GM23248 (cell line): ENCODE data around the gene KLF15. TPM values are rescaled to one million over a fixed set of nuclear protein-coding genes. Genes with fewer than 3 reads are reported as not detected.

ENCODE experiments used
- DNase-seq: peaks from one replicate; pipeline ENCODE4 v3.0.0-alpha.2; 2015
- H2AFZ ChIP-seq: fragments of 200-600 bp; sonication (generic); 2 replicates; pipeline ENCODE4 v1.6.1; 2016; ENCODE audit warnings: antibody characterized with exemption
- H3F3A ChIP-seq: fragments of 200-600 bp; sonication (generic); 2 replicates; pipeline ENCODE4 v1.6.1; 2016; ENCODE audit warnings: mild to moderate bottlenecking, antibody characterized with exemption, mixed run types; ENCODE audit not compliant: insufficient read depth
- H3K27ac ChIP-seq: fragments of 200-600 bp; sonication (generic); 2 replicates; pipeline ENCODE4 v1.5.1; 2016; ENCODE audit warnings: mild to moderate bottlenecking
- H3K27me3 ChIP-seq: fragments of 200-600 bp; sonication (generic); replicated peaks from 2 replicates; pipeline ENCODE4 v1.6.1; 2016; ENCODE audit warnings: mild to moderate bottlenecking; ENCODE audit not compliant: insufficient read depth
- H3K36me3 ChIP-seq: fragments of 200-600 bp; sonication (generic); 2 replicates; pipeline ENCODE4 v1.6.1; 2016; ENCODE audit warnings: low read depth, mild to moderate bottlenecking
- H3K4me1 ChIP-seq: fragments of 200-600 bp; sonication (generic); 2 replicates; pipeline ENCODE4 v1.6.1; 2016; ENCODE audit warnings: mild to moderate bottlenecking; ENCODE audit not compliant: insufficient read depth
- H3K4me2 ChIP-seq: fragments of 200-600 bp; sonication (generic); one replicate; pipeline ENCODE4 v1.6.1; 2016; ENCODE audit warnings: mild to moderate bottlenecking; ENCODE audit not compliant: unreplicated experiment
- H3K4me3 ChIP-seq: fragments of 200-600 bp; sonication (generic); 2 replicates; pipeline ENCODE4 v1.5.1; 2016; ENCODE audit warnings: mild to moderate bottlenecking
- H3K79me2 ChIP-seq: fragments of 200-600 bp; sonication (generic); 2 replicates; pipeline ENCODE4 v1.6.1; 2016; ENCODE audit warnings: mild to moderate bottlenecking; ENCODE audit not compliant: insufficient read depth
- H3K9ac ChIP-seq: fragments of 200-600 bp; sonication (generic); 2 replicates; pipeline ENCODE4 v1.6.1; 2016; ENCODE audit warnings: mild to moderate bottlenecking
- H3K9me2 ChIP-seq: fragments of 200-600 bp; sonication (generic); 2 replicates; pipeline ENCODE4 v1.6.1; 2016; ENCODE audit warnings: mixed run types, mild to moderate bottlenecking, moderate library complexity; ENCODE audit not compliant: insufficient read depth
- H3K9me3 ChIP-seq: fragments of 200-600 bp; sonication (generic); one replicate; pipeline ENCODE4 v1.6.1; 2017; ENCODE audit warnings: low read depth
- H4K20me1 ChIP-seq: fragments of 200-600 bp; sonication (generic); 2 replicates; pipeline ENCODE4 v1.6.0; 2016; ENCODE audit not compliant: insufficient read depth
- EZH2 ChIP-seq: fragments of 200-600 bp; sonication (generic); IDR thresholded peaks from 2 replicates; pipeline ENCODE4 v1.6.1; 2018; ENCODE audit warnings: antibody characterized with exemption, mild to moderate bottlenecking; ENCODE audit not compliant: insufficient read depth, poor library complexity, severe bottlenecking
- EZH2phosphoT487 ChIP-seq: fragments of 200-600 bp; sonication (generic); IDR thresholded peaks from 2 replicates; pipeline ENCODE4 v1.6.1; 2018; ENCODE audit warnings: antibody characterized with exemption, moderate library complexity, mild to moderate bottlenecking, low read depth; ENCODE audit not compliant: insufficient read depth
- WGBS, 2 experiments: methylation state at CpG; one replicate each; pipeline ENCODE4 v1.1.6; 2015 to 2017; ENCODE audit warnings: low lambda C conversion rate in 2 of 2, low coverage in 1 of 2; ENCODE audit errors: missing lambda C conversion rate in 2 of 2; 5-methylcytosine and 5-hydroxymethylcytosine counted together
- in situ Hi-C: fragments of 300-500 bp; cut with MboI; formaldehyde crosslinking; loops from 2 replicates; pipeline ENCODE4 v1.15.0; 2020
- polyA plus RNA-seq: library from polyadenylated mRNA; unstranded; fragments of >200 nt; fragmentation: Nextera tagmentation; extraction: Ambion mirVana; gene quantifications from 2 replicates; pipeline ENCODE4 v1.2.1, GENCODE V29; 2016
- total RNA-seq: library from RNA; depleted of rRNA; stranded (reverse); fragments of >200 nt; shearing (Covaris generic); gene quantifications from 2 replicates; pipeline ENCODE4 v1.2.3, GENCODE V29; 2014

Gene KLF15
- total and polyA plus RNA-seq, 2 experiments from 2014 or later = 0.14 to 0.54 TPM

DNA sequence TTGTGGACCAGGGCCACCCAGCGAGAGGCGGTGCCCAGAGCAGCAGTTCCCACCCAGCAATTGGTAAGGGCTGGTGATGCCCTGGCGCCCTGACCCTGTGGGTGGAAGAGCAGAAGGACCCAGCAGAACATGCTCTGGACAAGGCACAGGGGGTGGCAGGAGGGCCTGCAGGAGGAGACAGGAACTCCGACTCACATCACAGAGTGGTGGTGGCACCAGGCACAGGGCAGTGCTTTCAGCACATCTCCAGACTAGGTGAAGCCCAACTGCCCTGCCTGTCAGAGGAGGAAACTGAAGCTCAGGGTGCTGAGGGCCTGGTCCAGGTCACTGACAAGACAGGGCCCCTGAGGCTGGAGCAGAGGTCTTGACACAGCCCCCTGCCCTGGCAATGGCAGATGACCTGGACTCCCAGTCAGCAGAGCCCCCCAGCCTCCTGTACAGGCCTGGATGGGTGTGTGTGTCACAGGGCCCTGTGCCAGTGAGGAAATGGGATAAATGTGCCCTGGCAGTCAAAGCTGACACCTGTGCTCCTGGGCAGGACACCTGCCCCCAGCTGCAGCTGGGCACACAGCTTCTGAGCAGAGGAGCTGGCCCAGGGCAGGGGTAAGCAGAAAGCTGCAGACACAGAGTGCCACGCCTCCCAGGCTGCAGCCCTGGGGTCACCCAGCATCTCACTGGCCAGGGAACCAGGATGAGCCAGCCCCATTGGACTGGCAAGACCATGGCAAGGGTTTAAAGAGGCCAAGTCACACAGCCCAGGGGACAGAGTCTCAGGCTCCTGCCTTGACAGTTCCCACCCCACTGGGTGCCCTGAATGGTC is 11.4 kb downstream of the KLF15 start:
- in situ Hi-C loops = no loop called here
- WGBS, 2 experiments = 67 to 70% methylated on average over 5 of the region's 5 CpGs

DNA sequence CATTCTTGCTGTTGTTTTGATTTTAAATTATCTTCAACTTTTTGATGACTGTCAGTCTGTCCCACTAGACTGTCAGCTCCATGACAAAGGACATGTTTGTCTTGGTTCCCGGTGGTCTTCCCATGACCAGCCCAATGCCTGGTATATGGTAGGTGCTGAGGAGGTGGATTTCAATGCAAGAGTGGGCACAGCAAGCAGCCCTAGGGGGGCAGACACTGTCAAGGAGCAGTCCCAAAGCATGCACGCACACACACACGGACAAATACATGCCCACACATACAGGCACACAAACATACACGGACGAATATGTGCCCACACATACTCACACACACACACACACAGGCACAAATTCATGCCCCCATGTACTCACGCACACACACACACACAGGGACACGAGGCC is 12.0 kb downstream of the KLF15 start:
- Histone ChIP-seq H3F3A (no peaks in the 10 kb centered on the region), H3K4me3 (no peak overlapping the region), H3K4me1 (no peaks in the 10 kb centered on the region), H3K9me3 (no peaks in the 10 kb centered on the region), H3K36me3 (no peaks in the 10 kb centered on the region), H4K20me1 (no peaks in the 10 kb centered on the region), H3K79me2 (no peaks in the 10 kb centered on the region), H2AFZ (no peak overlapping the region), H3K27me3 (no peaks in the 10 kb centered on the region), H3K4me2 (no peak overlapping the region), H3K9me2 (no peaks in the 10 kb centered on the region), H3K9ac (no peak overlapping the region), H3K27ac (no peak overlapping the region)
- 67 to 68% methylated on average over 7 of the region's 7 CpGs for WGBS, 2 experiments
- in situ Hi-C loops = no loop called here
- DNase-seq = no peak
- TF ChIP-seq EZH2phosphoT487 = no peak
- no peak for TF ChIP-seq EZH2

More for the DNA sequence above, 11.4 kb downstream of the KLF15 start:
- Histone ChIP-seq H3K9me2 (no peaks in the 10 kb centered on the region), H3K4me3 (no peak overlapping the region), H3K4me1 (no peaks in the 10 kb centered on the region), H3K79me2 (no peaks in the 10 kb centered on the region), H3F3A (no peaks in the 10 kb centered on the region), H3K9me3 (no peaks in the 10 kb centered on the region), H3K27ac (no peak overlapping the region), H3K36me3 (no peaks in the 10 kb centered on the region), H4K20me1 (no peaks in the 10 kb centered on the region), H3K9ac (no peak overlapping the region), H2AFZ (no peak overlapping the region), H3K4me2 (no peak overlapping the region), H3K27me3 (no peaks in the 10 kb centered on the region)
- TF ChIP-seq EZH2 (no peak), EZH2phosphoT487 (no peak)
- no peak for DNase-seq

DNA sequence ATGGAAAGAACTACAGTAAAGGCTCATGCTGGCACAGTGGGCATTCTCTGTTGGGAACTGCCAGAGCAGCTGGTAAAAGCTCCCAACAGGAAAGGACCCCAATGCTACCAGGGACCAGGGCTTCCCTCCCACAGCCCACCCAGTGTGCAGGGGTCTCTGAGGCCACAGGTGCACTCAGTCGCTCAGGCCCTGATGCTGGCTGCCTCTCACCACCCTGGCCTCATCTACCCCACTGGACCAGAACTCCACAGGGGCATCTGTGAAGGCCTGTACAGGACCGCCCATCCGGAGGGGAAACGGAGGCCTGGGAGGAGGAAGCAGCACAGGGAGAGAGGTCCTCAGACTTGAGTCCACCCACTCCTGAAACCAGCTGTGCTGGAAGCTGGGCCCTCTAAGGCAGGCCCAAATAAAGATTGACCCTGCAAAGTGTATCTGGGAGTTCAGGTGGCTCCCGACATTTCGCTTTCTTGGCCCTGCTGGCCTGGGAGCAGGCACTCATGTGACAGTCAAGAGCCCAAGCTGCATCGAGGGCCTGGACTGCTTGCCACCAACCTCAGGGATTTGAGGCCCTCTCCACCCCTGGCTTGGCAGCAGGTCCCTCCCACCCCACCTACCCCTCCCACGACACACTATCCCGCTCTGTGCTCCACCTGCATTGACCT is 12.7 kb downstream of the KLF15 start:
- no peak overlapping the region for H2AFZ ChIP-seq
- no peaks in the 10 kb centered on the region for H3K79me2 ChIP-seq
- H4K20me1 ChIP-seq = no peaks in the 10 kb centered on the region
- H3K4me1 ChIP-seq = peaks cover 3% of the 10 kb centered on the region; the same call in 1 of the 2 replicates
- no peak overlapping the region for H3K9ac ChIP-seq
- DNase-seq = no peak
- WGBS, 2 experiments = 80 to 86% methylated on average over 8 to 9 of the region's 9 CpGs
- no peaks in the 10 kb centered on the region for H3K9me3 ChIP-seq
- H3K4me2 ChIP-seq = no peak overlapping the region
- H3K4me3 ChIP-seq = no peak overlapping the region
- no peaks in the 10 kb centered on the region for H3F3A ChIP-seq
- no peaks in the 10 kb centered on the region for H3K36me3 ChIP-seq
- no peak overlapping the region for H3K27ac ChIP-seq
- in situ Hi-C loops = no loop called here
- TF ChIP-seq EZH2 (no peak), EZH2phosphoT487 (no peak)
- H3K9me2 ChIP-seq = no peaks in the 10 kb centered on the region
- no peaks in the 10 kb centered on the region for H3K27me3 ChIP-seq

GRCh38 chr3:126343649-126344035 is 13.6 kb downstream of the KLF15 start:
- DNase-seq = no peak
- WGBS, 2 experiments = 92 to 97% methylated on average over 24 to 32 of the region's 32 CpGs
- Histone ChIP-seq H3K27ac (no peak overlapping the region), H3K9ac (no peak overlapping the region), H2AFZ (no peak overlapping the region), H3K79me2 (no peaks in the 10 kb centered on the region), H3F3A (no peaks in the 10 kb centered on the region), H3K9me3 (no peaks in the 10 kb centered on the region), H3K27me3 (peaks cover 3% of the 10 kb centered on the region; the same call in 1 of the 2 replicates), H3K36me3 (no peaks in the 10 kb centered on the region), H4K20me1 (no peaks in the 10 kb centered on the region), H3K9me2 (no peaks in the 10 kb centered on the region), H3K4me2 (no peak overlapping the region), H3K4me1 (peaks cover 3% of the 10 kb centered on the region; the same call in 1 of the 2 replicates), H3K4me3 (no peak overlapping the region)
- no peak for TF ChIP-seq EZH2
- TF ChIP-seq EZH2phosphoT487 = no peak
- in situ Hi-C loops = no loop called here
